Pancreas (tissue), 10 donors: Measurements from ENCODE around the gene SURF1. TPM values are rescaled to one million over a fixed set of nuclear protein-coding genes. Genes with fewer than 3 reads are reported as not detected.

Experiments used
- ATAC-seq, 4 donors: fragments of 200-7000 bp; cut with Tn5 transposase; one replicate each; pipeline versions ENCODE4 v1.8.0 to v1.9.1; 2020; ENCODE audit warnings: mild to moderate bottlenecking in 4 of 4, moderate library complexity in 4 of 4
- DNase-seq, 6 donors: peaks; one replicate each; pipeline ENCODE4 v3.0.0-alpha.2; 2020
- FAIRE-seq: peaks from 2 replicates; lab custom pipeline; 2012; peaks lifted over from hg19 to GRCh38; lab: Jason Lieb, UNC
- H3K27ac ChIP-seq, 4 donors: fragments of 200-600 bp; sonication (generic); 1 replicate in 3 of 4; 2 replicates in 1 of 4; pipeline versions ENCODE4 v1.5.0 to v1.8.0; 2020
- H3K27me3 ChIP-seq, 4 donors: fragments of 200-600 bp; one replicate each; pipeline ENCODE4 v1.8.0; 2021
- H3K36me3 ChIP-seq, 3 donors: fragments of 200-600 bp; sonication (generic) in 1 of 3; one replicate each; pipeline versions ENCODE4 v1.5.0 to v1.8.0; 2020 to 2021
- H3K4me1 ChIP-seq, 3 donors: fragments of 200-600 bp; one replicate each; pipeline ENCODE4 v1.8.0; 2021
- H3K4me3 ChIP-seq, 4 donors: fragments of 200-600 bp; sonication (generic) in 2 of 4; one replicate each; pipeline versions ENCODE4 v1.5.0 to v1.8.0; 2020 to 2021
- H3K9me3 ChIP-seq, 4 donors: fragments of 200-600 bp; one replicate each; pipeline ENCODE4 v1.8.0; 2021
- CTCF ChIP-seq, 4 donors: fragments of 200-600 bp; sonication (generic) in 3 of 4; IDR thresholded peaks; one replicate each; pipeline versions ENCODE4 v1.5.0 to v1.8.0; 2021; ENCODE audit warnings: antibody characterized with exemption in 4 of 4
- WGBS, 2 donors: extraction: QIAGEN DNeasy Blood & Tissue Kit; methylation state at CpG; one replicate each; pipeline ENCODE4 v1.1.7; 2013; 5-methylcytosine and 5-hydroxymethylcytosine counted together
- intact Hi-C, 3 donors: fragments of 100-400 bp; cut with DNase I; formaldehyde crosslinking; loops; one replicate each; pipeline versions ENCODE4 v1.11.1 to v1.14.2; 2022
- polyA plus RNA-seq, 2 donors: library from polyadenylated mRNA; stranded (reverse); fragments of 200-250 nt; gene quantifications; one replicate each; pipeline ENCODE4 v1.2.3, GENCODE V29; 2013
- total RNA-seq, 6 donors: library from RNA; stranded (reverse); fragmentation: NEBNext Ultra II Directional in 4 of 6; extraction: Animal tissue kit (Norgen Biotek cat#: 25700) in 4 of 6; gene quantifications; one replicate each; pipeline versions ENCODE4 v1.2.1 to v1.2.4, GENCODE V29; 2021 to 2023
- donor health status: healthy with polysubstance abuse.
- donor health status: DM: no; HTN: no; CAD: no; lungs with moderate emphysema.
- donor health status: DM: no; HTN: no; CAD: no.
- donor health status: control.
- donor health status: control.
- donor health status: Bipolar disorder and iron deficiency.
- donor health status: DM: yes; HTN: yes; CAD: no.
- donor health status: DM: no; HTN: no; CAD: no.
- donor health status: DM: no; HTN: no; CAD: no.
- donor health status: DM: yes; HTN: yes; CAD: no.

Gene SURF1
- total and polyA plus RNA-seq, 8 donors: 33.6 to 73.9 (median 39.8) TPM

- DNase-seq (peak in 1 of 6 donors; percentile 65), FAIRE-seq (no peak), ATAC-seq (no peak)
- TF ChIP-seq CTCF (IDR thresholded peaks at IDR 0.05): no peak
- intact Hi-C loops: loop anchor here in 1 of 3 donors (5.0 kb wide), 1 partner anchor 85 kb away; no protein-coding TSS in a partner anchor
- Histone ChIP-seq H3K4me1 (no peaks in the 10 kb centered on the region), H3K27ac (no peak overlapping the region), H3K36me3 (peaks cover 0 to 5% (median 0%) of the 10 kb centered on the region in 3 donors), H3K9me3 (no peaks in the 10 kb centered on the region), H3K4me3 (no peak overlapping the region), H3K27me3 (no peaks in the 10 kb centered on the region)
- 72 to 80% methylated on average over 6 to 7 of the region's 7 CpGs for WGBS, 2 donors
Observed at GRCh38 chr9:133402689-133403088, 46.4 kb upstream of the SURF1 start.

GRCh38 chr9:133401588-133401987 lies 45.3 kb upstream of the SURF1 start:
- no peaks in the 10 kb centered on the region for H3K36me3 ChIP-seq
- DNase-seq (peak in 1 of 6 donors; percentile 35), ATAC-seq (no peak), FAIRE-seq (no peak)
- no peaks in the 10 kb centered on the region for H3K27me3 ChIP-seq
- no peak overlapping the region for H3K4me3 ChIP-seq
- 77 to 83% methylated on average over 6 of the region's 6 CpGs for WGBS, 2 donors
- TF ChIP-seq CTCF (IDR thresholded peaks at IDR 0.05): no peak
- no peak overlapping the region for H3K27ac ChIP-seq
- intact Hi-C loops: loop anchor here in 1 of 3 donors (5.0 kb wide), 1 partner anchor 86 kb away; no protein-coding TSS in a partner anchor
- H3K4me1 ChIP-seq: no peaks in the 10 kb centered on the region
- H3K9me3 ChIP-seq: no peaks in the 10 kb centered on the region

GRCh38 chr9:133400292-133400691 lies 44.0 kb upstream of the SURF1 start:
- Histone ChIP-seq H3K36me3 (no peaks in the 10 kb centered on the region), H3K27me3 (no peaks in the 10 kb centered on the region), H3K9me3 (no peaks in the 10 kb centered on the region), H3K27ac (no peak overlapping the region), H3K4me3 (no peak overlapping the region), H3K4me1 (no peaks in the 10 kb centered on the region)
- no peak for FAIRE-seq
- no peak for TF ChIP-seq CTCF (IDR thresholded peaks at IDR 0.05)
- no peak for ATAC-seq
- DNase-seq: peak in 1 of 6 donors; percentile 63
- intact Hi-C loops: loop anchor here in 1 of 3 donors (5.0 kb wide), 1 partner anchor 87 kb away; no protein-coding TSS in a partner anchor
- 72 to 87% methylated on average over 10 to 12 of the region's 12 CpGs for WGBS, 2 donors

- no peak for FAIRE-seq
- ATAC-seq: no peak
- 50 to 67% methylated on average over 9 of the region's 9 CpGs for WGBS, 2 donors
- H3K9me3 ChIP-seq: no peaks in the 10 kb centered on the region
- no peaks in the 10 kb centered on the region for H3K27me3 ChIP-seq
- no peak for TF ChIP-seq CTCF (IDR thresholded peaks at IDR 0.05)
- no peaks in the 10 kb centered on the region for H3K36me3 ChIP-seq
- intact Hi-C loops: no loop called here
- H3K4me1 ChIP-seq: no peaks in the 10 kb centered on the region
- peak in 1 of 6 donors; percentile 31 for DNase-seq
- no peak overlapping the region for H3K27ac ChIP-seq
- H3K4me3 ChIP-seq: no peak overlapping the region
Observed at GRCh38 chr9:133397895-133398294, 41.6 kb upstream of the SURF1 start.

- H3K4me1 ChIP-seq: no peaks in the 10 kb centered on the region
- TF ChIP-seq CTCF (IDR thresholded peaks at IDR 0.05): no peak
- DNase-seq (peak in 1 of 6 donors; percentile 11), FAIRE-seq (no peak), ATAC-seq (no peak)
- H3K36me3 ChIP-seq: no peaks in the 10 kb centered on the region
- intact Hi-C loops: no loop called here
- no peaks in the 10 kb centered on the region for H3K9me3 ChIP-seq
- no peaks in the 10 kb centered on the region for H3K27me3 ChIP-seq
- no peak overlapping the region for H3K27ac ChIP-seq
- 55 to 76% methylated on average over 6 of the region's 6 CpGs for WGBS, 2 donors
- no peak overlapping the region for H3K4me3 ChIP-seq
Observed at GRCh38 chr9:133397370-133397769, 41.1 kb upstream of the SURF1 start.
